ENCODE results near the gene TFR2. TPM values are rescaled to one million over a fixed set of nuclear protein-coding genes. Genes with fewer than 3 reads are reported as not detected.

TFR2 gene
- total RNA-seq, 1 donor = under 0.01 TPM

DNA sequence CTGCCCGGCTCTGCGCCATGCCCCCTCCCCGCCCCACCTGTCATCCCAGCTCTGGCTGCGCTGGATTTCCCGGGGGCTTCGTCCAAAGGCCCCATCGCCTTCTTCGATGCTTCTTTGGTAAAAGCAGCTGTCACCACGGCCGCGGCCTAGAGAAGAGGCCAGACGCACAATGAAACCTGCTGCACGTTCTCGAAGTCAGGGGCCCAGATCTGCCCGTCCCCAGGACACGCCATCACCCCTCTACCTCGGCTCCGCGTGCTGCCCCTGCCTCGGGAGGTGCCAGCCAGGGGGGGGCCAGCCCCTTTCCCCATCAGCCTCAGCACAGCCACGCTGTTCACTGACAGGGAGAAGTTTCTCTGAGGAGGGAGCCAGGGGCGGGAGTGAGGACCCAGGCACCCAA, 45.9 kb upstream of the TFR2 start:
- H3K36me3 ChIP-seq (ENCODE audit: insufficient read depth, low read length) = peaks cover 11% of the 10 kb centered on the region
- no peaks in the 10 kb centered on the region for H3K27me3 ChIP-seq (ENCODE audit: insufficient read depth, low read length)
- H2AFZ ChIP-seq (ENCODE audit: low read length) = no peak overlapping the region
- no peaks in the 10 kb centered on the region for H3K9me3 ChIP-seq (ENCODE audit: low read depth, low read length)
- H3K4me2 ChIP-seq (ENCODE audit: insufficient read depth, low read length) = no peak overlapping the region
- no peak overlapping the region for H3K27ac ChIP-seq (ENCODE audit: low read depth, low read length)
- no peak overlapping the region for H3K4me3 ChIP-seq (ENCODE audit: insufficient read depth, low read length)
- peaks cover 4% of the 10 kb centered on the region for H3K4me1 ChIP-seq (ENCODE audit: insufficient read depth, low read length)
- H3K79me2 ChIP-seq (ENCODE audit: insufficient read depth, low read length) = peaks cover 47% of the 10 kb centered on the region
- TF ChIP-seq CTCF (IDR thresholded peaks at IDR 0.05; ENCODE audit: extremely low read depth, low read depth, low read length) = no peak
- peak; percentile 74 for DNase-seq (ENCODE audit: insufficient read length, low spot score, missing footprints)
- peaks cover 48% of the 10 kb centered on the region for H4K20me1 ChIP-seq (ENCODE audit: insufficient read depth, low read length)

DNA sequence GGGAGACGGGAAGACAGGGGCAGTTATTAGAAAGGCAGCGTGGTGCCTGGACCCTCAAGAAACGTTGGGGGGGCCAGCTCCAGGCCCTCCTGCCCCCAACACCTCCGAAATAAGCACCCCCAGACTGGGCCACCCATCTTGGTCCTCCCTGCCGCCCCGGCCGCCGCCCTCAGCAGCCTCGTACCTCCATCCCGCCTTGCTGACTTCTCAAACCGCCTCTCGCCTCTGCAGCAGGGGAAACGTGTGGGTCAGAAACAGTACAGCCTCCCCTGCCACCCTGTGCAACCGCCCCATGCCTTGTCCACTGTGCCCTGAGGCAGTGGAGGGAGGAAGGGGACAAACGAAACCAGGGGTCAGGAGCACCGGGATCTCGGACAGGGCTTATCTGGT, 45.5 kb upstream of the TFR2 start:
- Histone ChIP-seq H3K4me1 (ENCODE audit: insufficient read depth, low read length) (peaks cover under 1% of the 10 kb centered on the region), H3K4me2 (ENCODE audit: insufficient read depth, low read length) (no peak overlapping the region), H3K4me3 (ENCODE audit: insufficient read depth, low read length) (no peak overlapping the region), H3K9me3 (ENCODE audit: low read depth, low read length) (no peaks in the 10 kb centered on the region), H3K27me3 (ENCODE audit: insufficient read depth, low read length) (no peaks in the 10 kb centered on the region), H3K27ac (ENCODE audit: low read depth, low read length) (no peak overlapping the region), H3K79me2 (ENCODE audit: insufficient read depth, low read length) (peaks cover 42% of the 10 kb centered on the region), H4K20me1 (ENCODE audit: insufficient read depth, low read length) (peaks cover 48% of the 10 kb centered on the region), H3K36me3 (ENCODE audit: insufficient read depth, low read length) (peaks cover 14% of the 10 kb centered on the region), H2AFZ (ENCODE audit: low read length) (no peak overlapping the region)
- TF ChIP-seq CTCF (IDR thresholded peaks at IDR 0.05; ENCODE audit: extremely low read depth, low read depth, low read length) = no peak
- peak; percentile 69 for DNase-seq (ENCODE audit: insufficient read length, low spot score, missing footprints)

GRCh38 chr7:100686201-100686821, 45.0 kb upstream of the TFR2 start:
- peaks cover 37% of the 10 kb centered on the region for H3K79me2 ChIP-seq (ENCODE audit: insufficient read depth, low read length)
- no peak for TF ChIP-seq CTCF (IDR thresholded peaks at IDR 0.05; ENCODE audit: extremely low read depth, low read depth, low read length)
- H3K4me1 ChIP-seq (ENCODE audit: insufficient read depth, low read length) = no peaks in the 10 kb centered on the region
- no peaks in the 10 kb centered on the region for H3K9me3 ChIP-seq (ENCODE audit: low read depth, low read length)
- no peak overlapping the region for H2AFZ ChIP-seq (ENCODE audit: low read length)
- no peaks in the 10 kb centered on the region for H3K27me3 ChIP-seq (ENCODE audit: insufficient read depth, low read length)
- DNase-seq (ENCODE audit: insufficient read length, low spot score, missing footprints) = peak; percentile 61
- peaks cover 19% of the 10 kb centered on the region for H3K36me3 ChIP-seq (ENCODE audit: insufficient read depth, low read length)
- H3K4me3 ChIP-seq (ENCODE audit: insufficient read depth, low read length) = no peak overlapping the region
- H4K20me1 ChIP-seq (ENCODE audit: insufficient read depth, low read length) = peaks cover 48% of the 10 kb centered on the region
- H3K27ac ChIP-seq (ENCODE audit: low read depth, low read length) = no peak overlapping the region
- H3K4me2 ChIP-seq (ENCODE audit: insufficient read depth, low read length) = no peak overlapping the region

- H3K36me3 ChIP-seq (ENCODE audit: insufficient read depth, low read length) = peaks cover 24% of the 10 kb centered on the region
These were observed 44.3 kb upstream of the TFR2 start for GRCh38 chr7:100685631-100686145.

More at GRCh38 chr7:100685631-100686145, 44.3 kb upstream of the TFR2 start:
- H3K9me3 ChIP-seq (ENCODE audit: low read depth, low read length) = no peaks in the 10 kb centered on the region
- no peak overlapping the region for H3K27ac ChIP-seq (ENCODE audit: low read depth, low read length)
- peak; percentile 83 for DNase-seq (ENCODE audit: insufficient read length, low spot score, missing footprints)
- no peak overlapping the region for H2AFZ ChIP-seq (ENCODE audit: low read length)
- H3K27me3 ChIP-seq (ENCODE audit: insufficient read depth, low read length) = no peaks in the 10 kb centered on the region
- H4K20me1 ChIP-seq (ENCODE audit: insufficient read depth, low read length) = peaks cover 42% of the 10 kb centered on the region
- TF ChIP-seq CTCF (IDR thresholded peaks at IDR 0.05; ENCODE audit: extremely low read depth, low read depth, low read length) = no peak
- no peak overlapping the region for H3K4me2 ChIP-seq (ENCODE audit: insufficient read depth, low read length)
- no peak overlapping the region for H3K4me3 ChIP-seq (ENCODE audit: insufficient read depth, low read length)
- no peaks in the 10 kb centered on the region for H3K4me1 ChIP-seq (ENCODE audit: insufficient read depth, low read length)
- H3K79me2 ChIP-seq (ENCODE audit: insufficient read depth, low read length) = peaks cover 31% of the 10 kb centered on the region
